Suprapubic skin (tissue), 3 donors: ENCODE data around the gene WWC2.

Experiments
- POLR2A ChIP-seq, 2 donors: fragments of 450-650 bp; IDR thresholded peaks; one replicate each; pipeline ENCODE4 v1.6.1; 2017; ENCODE audit warnings: antibody characterized with exemption in 2 of 2, mild to moderate bottlenecking in 2 of 2, moderate library complexity in 2 of 2
- TF ChIP-seq, protein P1 (sequence below), 2 donors: fragments of 200-600 bp in 1 of 2; fragments of 450-650 bp in 1 of 2; sonication (generic) in 1 of 2; IDR thresholded peaks; one replicate each; pipeline ENCODE4 v1.5.1; 2016 to 2019; ENCODE audit warnings: antibody characterized with exemption in 2 of 2, mild to moderate bottlenecking in 1 of 2, moderate library complexity in 1 of 2

DNA sequence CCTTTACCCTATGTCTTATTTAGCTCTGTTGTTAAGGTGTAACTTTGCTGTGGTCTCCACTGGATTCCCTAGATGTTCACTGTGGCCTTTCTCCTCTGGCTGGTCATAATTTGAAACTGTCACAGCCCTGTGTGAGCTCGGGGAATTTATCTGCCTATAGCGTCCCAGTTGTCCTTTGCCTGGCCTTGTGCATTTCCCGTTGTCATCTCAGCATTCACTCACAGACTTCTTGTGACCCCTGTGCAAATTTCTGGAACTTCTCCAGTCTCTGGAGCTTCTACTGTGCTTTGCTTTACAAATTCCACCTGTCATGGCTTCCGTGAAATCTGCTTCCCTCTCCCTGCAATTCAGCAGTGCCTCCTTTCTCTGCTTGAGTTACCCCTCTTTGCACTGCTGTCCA, 106.7 kb downstream of the WWC2 start:
- TF ChIP-seq, protein P1, sequence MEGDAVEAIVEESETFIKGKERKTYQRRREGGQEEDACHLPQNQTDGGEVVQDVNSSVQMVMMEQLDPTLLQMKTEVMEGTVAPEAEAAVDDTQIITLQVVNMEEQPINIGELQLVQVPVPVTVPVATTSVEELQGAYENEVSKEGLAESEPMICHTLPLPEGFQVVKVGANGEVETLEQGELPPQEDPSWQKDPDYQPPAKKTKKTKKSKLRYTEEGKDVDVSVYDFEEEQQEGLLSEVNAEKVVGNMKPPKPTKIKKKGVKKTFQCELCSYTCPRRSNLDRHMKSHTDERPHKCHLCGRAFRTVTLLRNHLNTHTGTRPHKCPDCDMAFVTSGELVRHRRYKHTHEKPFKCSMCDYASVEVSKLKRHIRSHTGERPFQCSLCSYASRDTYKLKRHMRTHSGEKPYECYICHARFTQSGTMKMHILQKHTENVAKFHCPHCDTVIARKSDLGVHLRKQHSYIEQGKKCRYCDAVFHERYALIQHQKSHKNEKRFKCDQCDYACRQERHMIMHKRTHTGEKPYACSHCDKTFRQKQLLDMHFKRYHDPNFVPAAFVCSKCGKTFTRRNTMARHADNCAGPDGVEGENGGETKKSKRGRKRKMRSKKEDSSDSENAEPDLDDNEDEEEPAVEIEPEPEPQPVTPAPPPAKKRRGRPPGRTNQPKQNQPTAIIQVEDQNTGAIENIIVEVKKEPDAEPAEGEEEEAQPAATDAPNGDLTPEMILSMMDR (IDR thresholded peaks at IDR 0.05), result no peak
- no peak for TF ChIP-seq POLR2A (IDR thresholded peaks at IDR 0.05)
